ENCODE data around the gene PAIP1. TPM values are rescaled to one million over a fixed set of nuclear protein-coding genes. Genes with fewer than 3 reads are reported as not detected.
"Not testable (repeated sequence)": the region's sequence is repeated elsewhere in the genome, so short reads cannot be mapped to it uniquely, and the experiment has no call there.

PAIP1 gene, protein sequence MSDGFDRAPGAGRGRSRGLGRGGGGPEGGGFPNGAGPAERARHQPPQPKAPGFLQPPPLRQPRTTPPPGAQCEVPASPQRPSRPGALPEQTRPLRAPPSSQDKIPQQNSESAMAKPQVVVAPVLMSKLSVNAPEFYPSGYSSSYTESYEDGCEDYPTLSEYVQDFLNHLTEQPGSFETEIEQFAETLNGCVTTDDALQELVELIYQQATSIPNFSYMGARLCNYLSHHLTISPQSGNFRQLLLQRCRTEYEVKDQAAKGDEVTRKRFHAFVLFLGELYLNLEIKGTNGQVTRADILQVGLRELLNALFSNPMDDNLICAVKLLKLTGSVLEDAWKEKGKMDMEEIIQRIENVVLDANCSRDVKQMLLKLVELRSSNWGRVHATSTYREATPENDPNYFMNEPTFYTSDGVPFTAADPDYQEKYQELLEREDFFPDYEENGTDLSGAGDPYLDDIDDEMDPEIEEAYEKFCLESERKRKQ
- total RNA-seq (2012; rRNA removed): 64.1 and 77.1 TPM in 2 replicates

DNA sequence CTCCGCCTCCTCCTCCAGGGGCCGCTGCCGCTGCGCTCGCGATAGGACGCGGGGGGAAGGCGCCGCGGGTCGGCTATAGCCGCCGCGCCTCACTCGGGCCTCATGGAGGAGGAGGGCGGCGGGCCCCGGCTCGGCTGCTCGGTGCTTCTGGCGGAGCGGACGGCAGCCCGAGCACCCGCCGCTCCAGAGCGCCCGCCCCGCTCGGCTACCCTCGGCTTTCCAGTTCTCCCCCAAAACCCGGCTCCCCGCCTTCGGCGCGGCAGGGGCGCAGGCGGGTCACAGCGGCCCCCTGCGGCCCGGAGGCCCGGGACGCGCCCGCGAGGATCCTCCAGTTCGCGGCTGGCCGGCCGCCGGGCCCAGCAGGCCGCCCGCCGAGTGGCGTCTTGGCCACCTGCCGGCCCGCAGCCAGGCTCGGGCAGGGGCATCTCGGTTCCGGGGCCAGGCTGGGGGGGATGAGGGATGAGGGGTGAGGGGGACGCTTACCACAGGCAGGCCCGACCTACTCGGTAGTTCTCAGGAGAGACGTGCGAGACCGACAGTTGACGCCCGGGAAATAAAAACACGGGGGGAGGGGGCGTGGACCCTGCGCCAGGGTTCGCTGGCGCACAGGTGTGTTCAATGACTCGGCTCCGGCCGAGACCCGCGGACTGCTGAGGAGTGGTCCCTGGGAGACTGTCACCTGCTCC is at the start of gene PAIP1:
PAIP1 (minus strand) TSS at position 221 of the 686 bp plus-strand sequence. CDS start 231 bp downstream, outside the sequence.
- Histone ChIP-seq H3K4me2 (ENCODE audit: low read length) (peak within 1 kb of the TSS; percentile 96), H3K4me1 (ENCODE audit: control insufficient read depth, insufficient read depth, low read length) (peaks cover 26% of the 10 kb centered on the region), H3K9ac (ENCODE audit: low read depth, low read length) (peak within 1 kb of the TSS; percentile 98), H3K36me3 (ENCODE audit: insufficient read depth, low read length) (peaks cover 30% of the 10 kb centered on the region), H3K27me3 (ENCODE audit: control insufficient read depth, insufficient read depth, low read length) (no peaks in the 10 kb centered on the region), H3K9me3 (replicated peaks; ENCODE audit: low read length) (no peaks in the 10 kb centered on the region), H3K4me3 (ENCODE audit: low read length) (peak within 1 kb of the TSS; percentile 98)

DNA sequence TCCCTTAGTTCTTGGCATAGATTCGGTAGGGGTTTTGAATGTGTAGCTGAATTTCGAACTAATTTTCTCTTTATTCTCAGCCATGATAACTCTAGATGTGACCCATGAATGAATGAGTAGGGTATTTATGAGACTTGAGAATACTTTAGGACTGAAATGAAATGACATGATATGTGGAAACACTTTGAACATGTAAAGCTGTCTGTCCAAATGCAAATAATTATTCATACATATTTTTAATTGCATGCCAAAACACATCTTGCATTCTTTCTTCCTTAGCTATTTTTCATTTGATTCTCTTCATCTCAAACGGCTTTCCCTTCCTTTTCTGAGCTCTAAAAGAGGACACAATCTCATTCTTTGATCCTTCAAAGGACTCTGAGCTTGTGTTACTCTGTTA is 49.5 kb upstream of the PAIP1 start:
- Histone ChIP-seq H3K4me2 (ENCODE audit: low read length) (no peak overlapping the region), H3K4me3 (ENCODE audit: low read length) (no peak overlapping the region), H3K9me3 (replicated peaks; ENCODE audit: low read length) (no peaks in the 10 kb centered on the region), H3K9ac (ENCODE audit: low read depth, low read length) (no peak overlapping the region), H3K4me1 (ENCODE audit: control insufficient read depth, insufficient read depth, low read length) (peaks cover 11% of the 10 kb centered on the region), H3K36me3 (ENCODE audit: insufficient read depth, low read length) (peaks cover 15% of the 10 kb centered on the region), H3K27me3 (ENCODE audit: control insufficient read depth, insufficient read depth, low read length) (no peaks in the 10 kb centered on the region)

DNA sequence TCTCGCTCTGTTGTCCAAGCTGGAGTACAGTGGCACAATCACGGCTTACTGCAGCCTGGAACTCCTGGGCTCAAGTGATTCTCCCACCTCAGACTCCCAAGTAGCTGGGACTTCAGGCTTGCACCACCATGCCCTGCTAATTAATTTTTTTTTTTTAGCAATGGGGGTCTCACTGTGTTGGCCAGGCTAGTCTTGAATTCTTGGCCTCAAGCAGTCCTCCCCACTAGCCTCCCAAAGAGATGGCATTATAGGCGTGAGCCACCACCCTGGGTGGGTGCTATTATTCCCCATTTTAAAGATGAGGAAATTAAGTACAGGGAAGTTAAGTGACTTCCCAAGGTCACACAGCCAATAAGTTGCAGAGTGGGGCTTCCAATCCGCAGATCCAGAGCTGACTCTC is 47.8 kb upstream of the PAIP1 start:
- no peak overlapping the region for H3K9ac ChIP-seq (ENCODE audit: low read depth, low read length)
- no peak overlapping the region for H3K4me3 ChIP-seq (ENCODE audit: low read length)

DNA sequence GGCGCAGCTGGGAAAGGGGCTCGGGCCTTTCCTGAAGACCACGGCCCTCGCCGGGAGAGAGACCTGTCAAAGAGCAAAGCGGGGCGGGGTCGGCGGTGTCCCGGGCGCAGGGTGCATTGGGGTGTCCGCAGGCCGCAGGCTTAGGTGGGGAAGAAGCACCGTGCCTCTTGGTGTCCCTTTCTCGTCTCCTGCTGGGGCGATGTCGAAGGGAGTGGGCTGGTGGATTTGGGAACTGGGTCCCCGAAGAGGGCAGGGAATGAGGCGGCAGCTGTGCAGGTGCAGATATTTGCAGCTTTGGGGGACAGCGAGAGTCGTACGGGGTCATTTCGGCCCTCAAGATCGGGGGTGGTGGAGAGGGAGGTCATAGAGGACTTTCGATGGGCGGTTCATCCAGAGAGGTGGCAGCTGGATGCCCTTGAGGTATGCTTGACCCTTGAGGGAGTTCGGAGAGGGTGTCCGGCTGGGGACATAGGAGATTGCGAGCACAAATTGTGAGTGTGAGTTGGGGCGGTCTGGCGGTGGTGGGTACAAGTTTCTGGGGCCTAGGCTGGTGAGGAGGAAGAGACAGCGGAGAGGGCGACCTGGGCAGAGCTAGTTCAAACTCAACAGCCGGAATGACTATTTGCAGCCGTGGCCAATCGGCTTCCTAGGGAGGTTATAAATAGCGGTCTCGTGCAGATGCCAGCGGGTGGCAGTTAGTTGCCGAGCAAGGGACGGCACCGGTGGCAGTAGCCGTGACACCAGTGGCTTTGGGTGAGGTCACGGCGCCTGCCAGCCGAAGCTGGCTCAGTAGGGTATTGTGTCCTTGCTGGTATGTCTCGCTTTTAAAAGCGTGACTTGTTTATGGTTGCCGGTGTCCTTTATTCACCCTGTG is 46.7 kb upstream of the PAIP1 start:
- Histone ChIP-seq H3K9ac (ENCODE audit: low read depth, low read length) (peak overlapping the region; percentile 94), H3K4me3 (ENCODE audit: low read length) (peak overlapping the region; percentile 96), H3K4me1 (ENCODE audit: control insufficient read depth, insufficient read depth, low read length) (peaks cover 15% of the 10 kb centered on the region)

More for the DNA sequence above, 47.8 kb upstream of the PAIP1 start:
- peak overlapping the region; percentile 100 for H3K4me2 ChIP-seq (ENCODE audit: low read length)
- H3K4me1 ChIP-seq (ENCODE audit: control insufficient read depth, insufficient read depth, low read length): peaks cover 15% of the 10 kb centered on the region
- H3K36me3 ChIP-seq (ENCODE audit: insufficient read depth, low read length): peaks cover 6% of the 10 kb centered on the region
- no peaks in the 10 kb centered on the region for H3K9me3 ChIP-seq (replicated peaks; ENCODE audit: low read length)
- H3K27me3 ChIP-seq (ENCODE audit: control insufficient read depth, insufficient read depth, low read length): no peaks in the 10 kb centered on the region

DNA sequence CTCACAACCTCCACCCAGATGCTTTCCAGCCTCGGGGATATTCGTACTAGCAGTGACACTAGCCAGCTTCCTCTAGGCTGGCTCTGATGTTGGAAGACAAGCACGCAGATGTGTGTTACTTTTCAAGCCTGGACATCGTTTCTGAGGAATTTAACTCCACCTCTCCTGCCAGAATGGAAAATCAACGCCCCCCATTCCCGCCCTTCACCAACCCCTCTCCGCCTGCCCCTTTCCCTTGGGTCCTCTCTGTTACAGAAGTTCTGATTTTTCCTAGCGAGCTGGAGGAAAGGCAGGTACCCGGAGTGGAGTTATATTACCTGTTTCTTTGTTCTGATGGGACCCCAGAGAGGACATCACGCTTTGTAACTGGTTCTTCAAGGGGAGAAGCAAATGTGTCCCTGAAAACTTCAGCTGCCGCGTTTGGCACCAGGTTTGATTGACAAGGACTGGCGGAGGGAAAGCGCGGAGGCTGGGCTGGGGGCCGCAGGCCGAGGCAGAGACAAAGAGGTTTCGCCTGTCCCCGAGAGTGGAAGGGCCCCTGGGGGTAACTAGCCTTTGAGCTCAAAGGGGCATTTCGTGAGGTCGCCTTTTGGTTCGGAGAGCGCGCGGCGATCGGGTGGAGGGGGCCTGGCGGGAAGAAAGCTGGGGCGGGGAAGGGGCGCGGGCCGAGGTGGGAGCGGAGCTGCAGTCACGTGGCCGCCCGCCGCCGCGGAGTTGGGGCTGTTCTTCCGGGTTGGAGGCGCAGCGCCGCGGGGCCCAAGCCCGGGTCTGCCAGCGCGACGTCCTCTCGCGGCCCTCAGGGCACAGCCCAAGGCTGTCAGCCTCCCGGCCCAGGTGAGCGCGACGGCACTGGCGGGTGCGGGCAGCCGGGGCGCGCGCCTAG is 45.8 kb upstream of the PAIP1 start, which contains the start of gene NNT:
NNT (plus strand) TSS at position 720 of the 883 bp plus-strand sequence. CDS start 6,016 bp downstream, outside the sequence.
- no peaks in the 10 kb centered on the region for H3K36me3 ChIP-seq (ENCODE audit: insufficient read depth, low read length)
- no peaks in the 10 kb centered on the region for H3K27me3 ChIP-seq (ENCODE audit: control insufficient read depth, insufficient read depth, low read length)
- H3K9me3 ChIP-seq (replicated peaks; ENCODE audit: low read length): no peaks in the 10 kb centered on the region
- peak within 1 kb of the TSS; percentile 100 for H3K4me2 ChIP-seq (ENCODE audit: low read length)
- H3K9ac ChIP-seq (ENCODE audit: low read depth, low read length): peak within 1 kb of the TSS; percentile 94
- H3K4me3 ChIP-seq (ENCODE audit: low read length): peak within 1 kb of the TSS; percentile 96
- peaks cover 15% of the 10 kb centered on the region for H3K4me1 ChIP-seq (ENCODE audit: control insufficient read depth, insufficient read depth, low read length)

More for the DNA sequence above, 46.7 kb upstream of the PAIP1 start:
- Histone ChIP-seq H3K36me3 (ENCODE audit: insufficient read depth, low read length) (no peaks in the 10 kb centered on the region), H3K4me2 (ENCODE audit: low read length) (peak overlapping the region; percentile 100), H3K9me3 (replicated peaks; ENCODE audit: low read length) (no peaks in the 10 kb centered on the region), H3K27me3 (ENCODE audit: control insufficient read depth, insufficient read depth, low read length) (no peaks in the 10 kb centered on the region)

DNA sequence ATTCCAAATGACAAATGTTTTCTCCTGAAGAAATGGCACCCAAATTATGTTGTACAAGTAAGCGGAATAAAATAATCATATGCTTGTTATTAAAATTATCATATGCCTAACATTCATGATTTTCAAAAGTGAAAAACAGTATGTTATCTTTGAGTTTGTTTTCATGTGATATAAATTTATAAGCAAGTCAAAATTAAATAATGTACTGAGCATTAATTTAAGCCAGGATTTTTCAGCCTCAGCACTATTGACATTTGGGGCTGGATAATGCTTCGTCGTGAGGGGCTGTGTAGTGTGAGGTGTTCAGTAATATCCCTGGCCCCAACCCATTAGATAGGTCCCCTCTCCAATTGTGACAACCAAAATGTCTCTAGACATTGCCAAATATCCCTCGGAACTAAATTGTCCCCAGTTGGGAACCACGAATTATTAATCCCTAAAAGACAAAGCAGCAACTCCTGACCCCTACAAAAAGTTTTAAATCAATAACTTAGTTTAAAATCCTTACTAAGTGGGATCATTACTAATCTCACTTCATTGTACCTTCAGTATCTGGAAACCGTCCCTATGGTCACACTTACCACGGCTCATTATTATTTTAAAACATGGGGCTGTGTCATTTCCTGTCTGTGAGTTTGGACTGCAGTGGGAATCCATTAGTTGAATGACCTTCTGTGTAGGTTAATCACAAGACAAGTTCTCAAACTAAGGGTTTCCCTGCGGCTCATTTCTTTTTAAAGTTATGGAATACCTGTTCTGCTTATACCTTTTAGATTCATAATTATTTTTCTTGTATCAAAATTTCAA is 44.8 kb upstream of the PAIP1 start:
- Histone ChIP-seq H3K27me3 (ENCODE audit: control insufficient read depth, insufficient read depth, low read length) (no peaks in the 10 kb centered on the region), H3K4me2 (ENCODE audit: low read length) (peak overlapping the region; percentile 100), H3K4me3 (ENCODE audit: low read length) (peak overlapping the region; percentile 96), H3K4me1 (ENCODE audit: control insufficient read depth, insufficient read depth, low read length) (peaks cover 15% of the 10 kb centered on the region), H3K9ac (ENCODE audit: low read depth, low read length) (peak overlapping the region; percentile 94), H3K36me3 (ENCODE audit: insufficient read depth, low read length) (no peaks in the 10 kb centered on the region), H3K9me3 (replicated peaks; ENCODE audit: low read length) (no peaks in the 10 kb centered on the region)

DNA sequence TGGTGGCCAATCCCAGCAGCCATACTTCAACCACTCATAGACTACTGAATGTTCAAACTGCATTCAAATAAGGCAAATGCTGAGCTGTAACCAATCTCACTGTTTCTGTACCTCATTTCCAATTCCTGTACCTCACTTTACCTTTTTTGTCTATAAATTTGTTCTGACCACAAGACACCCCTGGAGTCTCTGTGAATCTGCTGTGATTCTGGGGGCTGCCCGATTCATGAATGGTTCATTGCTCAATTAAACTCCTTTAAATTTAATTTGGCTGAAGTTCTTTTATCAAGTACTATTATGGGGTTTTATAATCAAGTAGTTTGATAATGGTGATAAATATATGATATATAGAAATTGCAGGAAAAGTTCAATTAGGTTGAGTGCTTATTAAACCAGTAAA is 42.0 kb upstream of the PAIP1 start:
- not testable (repeated sequence) for H3K9me3 ChIP-seq (replicated peaks; ENCODE audit: low read length); H3K9ac ChIP-seq (ENCODE audit: low read depth, low read length); H3K36me3 ChIP-seq (ENCODE audit: insufficient read depth, low read length); H3K4me2 ChIP-seq (ENCODE audit: low read length); H3K27me3 ChIP-seq (ENCODE audit: control insufficient read depth, insufficient read depth, low read length); H3K4me3 ChIP-seq (ENCODE audit: low read length)
- peaks cover 11% of the 10 kb centered on the region for H3K4me1 ChIP-seq (ENCODE audit: control insufficient read depth, insufficient read depth, low read length)

DNA sequence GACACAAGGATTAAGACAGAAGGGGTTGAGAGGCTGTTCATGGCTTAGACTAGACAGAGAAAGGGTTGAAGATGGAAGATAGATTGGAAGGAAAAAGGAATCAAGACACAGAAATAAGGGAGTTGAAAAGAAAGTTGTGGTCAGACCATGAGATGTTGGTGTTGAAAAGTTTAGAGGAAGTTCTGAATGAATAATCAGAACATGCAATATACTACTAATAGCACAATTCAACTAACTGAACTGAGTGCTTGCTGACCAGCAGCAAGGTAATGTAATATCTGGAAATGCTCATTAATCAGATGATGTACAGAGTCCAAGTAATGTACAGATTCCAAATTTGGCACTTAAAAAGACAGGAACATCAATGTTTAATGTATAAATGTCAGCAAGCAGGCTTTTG is 35.5 kb upstream of the PAIP1 start:
- no peaks in the 10 kb centered on the region for H3K36me3 ChIP-seq (ENCODE audit: insufficient read depth, low read length)
- no peak overlapping the region for H3K4me2 ChIP-seq (ENCODE audit: low read length)
- no peaks in the 10 kb centered on the region for H3K4me1 ChIP-seq (ENCODE audit: control insufficient read depth, insufficient read depth, low read length)
- H3K4me3 ChIP-seq (ENCODE audit: low read length): no peak overlapping the region
- no peaks in the 10 kb centered on the region for H3K27me3 ChIP-seq (ENCODE audit: control insufficient read depth, insufficient read depth, low read length)
- H3K9me3 ChIP-seq (replicated peaks; ENCODE audit: low read length): no peaks in the 10 kb centered on the region
- no peak overlapping the region for H3K9ac ChIP-seq (ENCODE audit: low read depth, low read length)

DNA sequence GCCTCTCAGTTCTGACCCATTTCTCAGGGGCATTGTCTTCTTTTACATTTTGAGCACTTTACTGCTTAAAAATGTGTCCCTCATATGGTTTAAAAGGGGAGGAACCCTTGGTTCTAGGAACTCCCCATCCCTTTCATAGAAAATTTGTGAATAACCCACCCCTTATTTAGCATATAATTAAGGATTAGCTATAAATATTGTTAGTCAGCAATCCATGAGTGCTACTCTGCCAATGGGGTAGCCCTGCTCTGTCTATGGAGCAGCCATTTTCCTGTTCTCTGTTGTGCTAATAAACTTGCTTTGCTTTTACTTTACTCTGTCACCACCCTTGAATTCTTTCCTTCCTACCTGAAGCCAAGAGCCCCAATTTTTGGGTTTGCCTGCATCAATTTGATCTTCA is 33.8 kb upstream of the PAIP1 start:
- Histone ChIP-seq H3K4me3 (ENCODE audit: low read length) (no peak overlapping the region), H3K27me3 (ENCODE audit: control insufficient read depth, insufficient read depth, low read length) (no peaks in the 10 kb centered on the region), H3K36me3 (ENCODE audit: insufficient read depth, low read length) (no peaks in the 10 kb centered on the region), H3K4me2 (ENCODE audit: low read length) (no peak overlapping the region), H3K9ac (ENCODE audit: low read depth, low read length) (no peak overlapping the region), H3K9me3 (replicated peaks; ENCODE audit: low read length) (no peaks in the 10 kb centered on the region), H3K4me1 (ENCODE audit: control insufficient read depth, insufficient read depth, low read length) (no peaks in the 10 kb centered on the region)

DNA sequence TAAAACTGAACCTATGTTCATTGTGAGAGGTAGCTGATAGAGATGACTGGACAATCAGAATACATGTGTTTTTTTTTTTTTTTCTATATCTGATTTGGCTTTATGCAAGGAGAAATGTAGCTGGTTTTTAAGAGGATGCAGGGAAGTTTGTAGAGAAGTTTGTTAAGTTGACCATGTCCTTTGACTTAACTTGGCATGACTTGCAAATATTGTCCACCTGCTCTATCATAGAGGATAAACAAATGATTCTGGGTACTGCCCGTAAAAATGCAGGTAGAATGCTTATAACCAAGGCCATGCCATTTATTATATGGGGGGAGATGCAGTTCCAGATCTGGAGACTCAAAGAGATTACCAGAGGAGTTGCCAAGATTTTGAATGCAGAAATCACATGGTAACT is 32.4 kb upstream of the PAIP1 start:
- H3K4me3 ChIP-seq (ENCODE audit: low read length): no peak overlapping the region
- H3K9ac ChIP-seq (ENCODE audit: low read depth, low read length): no peak overlapping the region
- H3K27me3 ChIP-seq (ENCODE audit: control insufficient read depth, insufficient read depth, low read length): no peaks in the 10 kb centered on the region
- no peaks in the 10 kb centered on the region for H3K4me1 ChIP-seq (ENCODE audit: control insufficient read depth, insufficient read depth, low read length)
- no peaks in the 10 kb centered on the region for H3K36me3 ChIP-seq (ENCODE audit: insufficient read depth, low read length)
- H3K4me2 ChIP-seq (ENCODE audit: low read length): no peak overlapping the region
- H3K9me3 ChIP-seq (replicated peaks; ENCODE audit: low read length): no peaks in the 10 kb centered on the region

All from skeletal muscle satellite cell (primary cell).